ENCODE results near the gene CAD. TPM values are rescaled to one million over a fixed set of nuclear protein-coding genes. Genes with fewer than 3 reads are reported as not detected.
A peak's percentile ranks its signal among the peaks of the same experiment; 100 is the strongest.

The CAD gene
- total RNA-seq, 1 experiment from 2014 or later = 57.8 TPM

DNA sequence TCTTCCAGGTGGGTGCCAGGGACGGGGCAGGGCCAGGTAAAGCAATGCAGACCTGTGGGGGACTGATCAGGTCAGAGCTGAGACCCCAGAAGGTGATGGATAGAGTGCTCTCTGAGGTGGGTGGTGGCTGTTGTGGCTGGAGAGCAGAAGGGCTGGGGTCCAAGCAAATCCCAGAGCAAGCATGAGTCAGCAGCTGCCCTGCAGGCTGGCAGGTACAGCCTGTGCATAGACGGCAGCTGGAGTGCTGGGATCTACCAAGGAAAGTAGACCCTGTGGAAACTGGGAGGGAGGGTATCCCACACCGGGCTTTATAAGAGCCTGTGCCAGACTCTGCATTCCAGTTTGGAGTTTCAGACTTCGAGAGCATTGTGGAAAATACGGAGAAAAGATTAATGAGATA, 65.7 kb downstream of the CAD start:
- DNase-seq = peak; percentile 34 to 47
- H3K4me3 ChIP-seq = no peak overlapping the region

DNA sequence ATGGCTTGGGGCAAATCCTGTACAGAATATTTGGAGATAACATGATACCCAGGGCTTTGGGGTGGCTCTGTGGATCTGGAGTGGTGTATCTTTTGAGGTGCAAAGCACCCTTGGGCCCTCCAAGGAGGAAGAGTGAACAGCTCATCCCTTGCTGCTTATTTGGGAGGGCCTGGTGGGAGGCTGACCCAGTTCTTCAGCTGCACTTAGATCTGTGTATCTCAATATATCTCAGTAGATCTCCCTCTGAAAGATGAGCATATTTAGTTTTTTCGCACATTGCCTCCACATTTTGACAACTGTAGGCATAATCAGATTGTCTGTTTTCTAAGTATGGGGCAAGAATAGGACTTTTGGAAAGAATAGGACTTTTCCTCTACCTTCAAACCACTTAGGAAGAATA, 67.8 kb downstream of the CAD start:
- no peak overlapping the region for H3K27ac ChIP-seq
- H3K27me3 ChIP-seq = peaks cover 21% of the 10 kb centered on the region
- peaks cover 20% of the 10 kb centered on the region for H3K4me1 ChIP-seq
- H3K36me3 ChIP-seq = no peaks in the 10 kb centered on the region
- no peaks in the 10 kb centered on the region for H3K9me3 ChIP-seq (replicated peaks)
- no peak overlapping the region for H3K4me3 ChIP-seq
- DNase-seq = no peak

More for the DNA sequence above, 65.7 kb downstream of the CAD start:
- Histone ChIP-seq H3K36me3 (no peaks in the 10 kb centered on the region), H3K9me3 (replicated peaks) (no peaks in the 10 kb centered on the region), H3K27me3 (peaks cover 11% of the 10 kb centered on the region; the same call in 1 of the 2 replicates), H3K27ac (no peak overlapping the region), H3K4me1 (peaks cover 18% of the 10 kb centered on the region)

DNA sequence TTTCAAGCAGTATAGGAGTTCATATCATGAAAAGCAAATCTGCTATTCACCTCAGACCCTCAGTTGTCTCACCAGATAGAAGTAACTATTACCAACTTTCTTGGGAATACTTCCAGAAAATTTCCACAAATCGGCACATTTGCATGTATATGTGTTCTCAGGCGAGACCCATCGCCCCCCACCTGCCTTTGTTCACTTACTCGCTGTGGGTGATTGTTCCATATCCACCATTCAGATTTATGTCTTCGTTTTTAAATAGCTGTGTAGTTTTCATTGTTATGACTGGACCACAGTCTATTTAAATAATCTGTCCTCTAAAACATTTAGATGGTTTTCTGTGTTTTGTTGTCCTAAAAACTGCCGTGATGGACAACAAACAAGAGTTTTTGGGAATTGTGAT, 68.3 kb downstream of the CAD start:
- H3K27ac ChIP-seq = no peak overlapping the region
- H3K9me3 ChIP-seq (replicated peaks) = no peaks in the 10 kb centered on the region
- DNase-seq = no peak
- peaks cover 25% of the 10 kb centered on the region for H3K4me1 ChIP-seq
- no peak overlapping the region for H3K4me3 ChIP-seq
- peaks cover 21% of the 10 kb centered on the region for H3K27me3 ChIP-seq
- no peaks in the 10 kb centered on the region for H3K36me3 ChIP-seq

DNA sequence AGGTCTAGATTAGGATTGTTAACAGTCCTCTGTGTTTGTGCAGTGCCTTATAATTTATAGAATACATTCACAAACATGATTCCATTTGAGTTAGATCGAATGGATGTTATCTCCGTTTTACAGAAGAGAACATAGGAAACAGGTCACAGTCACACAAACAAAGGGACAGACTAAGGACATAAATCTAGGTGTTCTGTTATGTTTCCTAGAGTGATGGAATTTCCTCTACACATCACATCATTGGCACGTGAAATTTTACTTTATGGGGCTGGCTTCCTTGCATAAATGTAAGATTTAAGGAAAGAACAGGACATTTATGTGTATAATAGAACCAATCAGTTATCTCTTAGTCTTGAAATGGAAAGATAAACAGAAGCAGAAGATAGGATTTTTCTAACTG, 71.4 kb downstream of the CAD start:
- Histone ChIP-seq H3K27me3 (peaks cover 38% of the 10 kb centered on the region), H3K27ac (no peak overlapping the region), H3K4me1 (peaks cover 22% of the 10 kb centered on the region), H3K36me3 (no peaks in the 10 kb centered on the region), H3K9me3 (replicated peaks) (no peaks in the 10 kb centered on the region), H3K4me3 (no peak overlapping the region)
- DNase-seq = no peak

DNA sequence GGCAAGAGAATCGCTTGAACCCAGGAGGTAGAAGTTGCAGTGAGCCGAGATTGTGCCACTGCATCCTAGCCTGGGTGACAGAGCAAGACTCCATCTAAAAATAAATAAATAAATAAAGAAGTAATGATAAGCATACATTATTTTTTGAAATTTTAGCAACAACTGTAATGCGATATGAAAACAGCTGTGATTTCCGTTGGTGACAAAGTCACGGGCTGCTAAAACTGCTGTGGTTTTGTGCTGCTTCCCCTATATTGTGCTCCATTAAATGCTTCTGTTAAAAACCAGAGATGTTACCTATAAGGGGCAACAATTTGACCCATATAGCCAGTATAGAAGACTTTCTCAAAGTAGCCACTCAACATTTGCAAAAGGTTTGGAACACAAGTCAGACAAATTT, 73.4 kb downstream of the CAD start:
- no peaks in the 10 kb centered on the region for H3K36me3 ChIP-seq
- H3K27ac ChIP-seq = no peak overlapping the region
- H3K9me3 ChIP-seq (replicated peaks) = no peaks in the 10 kb centered on the region
- H3K4me1 ChIP-seq = peaks cover 26% of the 10 kb centered on the region
- no peak for DNase-seq
- H3K27me3 ChIP-seq = peaks cover 33% of the 10 kb centered on the region
- H3K4me3 ChIP-seq = no peak overlapping the region

DNA sequence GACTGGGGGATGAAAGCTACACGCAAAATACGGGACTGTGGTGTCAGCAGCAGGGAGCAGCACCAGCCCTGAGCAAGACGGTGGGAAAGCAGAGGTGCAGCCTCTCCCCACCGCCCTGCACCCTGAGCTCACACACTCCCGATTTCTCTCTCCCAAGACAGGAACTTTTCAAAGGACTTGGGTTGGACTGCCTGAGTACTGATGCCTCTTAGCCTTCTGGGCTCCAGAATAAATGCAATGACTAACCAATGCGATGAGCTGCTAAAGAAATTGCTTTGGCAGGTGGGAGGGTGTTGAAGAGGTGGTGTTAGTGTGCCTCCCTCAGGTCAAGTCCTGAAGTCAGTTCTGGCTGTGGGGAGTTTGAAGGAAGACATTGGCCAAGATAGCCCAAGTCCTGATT, 74.7 kb downstream of the CAD start:
- H3K4me1 ChIP-seq = peaks cover 26% of the 10 kb centered on the region
- H3K4me3 ChIP-seq = no peak overlapping the region
- no peaks in the 10 kb centered on the region for H3K9me3 ChIP-seq (replicated peaks)
- DNase-seq = peak in 1 of 2 experiments; percentile 44
- H3K36me3 ChIP-seq = no peaks in the 10 kb centered on the region
- peaks cover 32% of the 10 kb centered on the region for H3K27me3 ChIP-seq
- no peak overlapping the region for H3K27ac ChIP-seq

Other genes with a start within 250 kb of the CAD start
- 0.51 and 0.57 TPM in 2 replicates for gene MAPRE3, start 246.7 kb upstream of the CAD start, total RNA-seq (2014; rRNA removed; shearing (Covaris generic))
- 38.0 and 45.2 TPM in 2 replicates for gene TMEM214, start 184.4 kb upstream of the CAD start, total RNA-seq (2014; rRNA removed; shearing (Covaris generic))
- 71.4 and 72.4 TPM in 2 replicates for gene AGBL5, start 165.7 kb upstream of the CAD start, total RNA-seq (2014; rRNA removed; shearing (Covaris generic))
- gene OST4, start 145.7 kb upstream of the CAD start, total RNA-seq (2014; rRNA removed; shearing (Covaris generic)) = 349 and 357 TPM in 2 replicates
- 80.5 and 87.7 TPM in 2 replicates for gene EMILIN1, start 138.8 kb upstream of the CAD start, total RNA-seq (2014; rRNA removed; shearing (Covaris generic))
- 0.30 and 0.63 TPM in 2 replicates for gene KHK, start 130.6 kb upstream of the CAD start, total RNA-seq (2014; rRNA removed; shearing (Covaris generic))
- gene CGREF1, start 98.2 kb upstream of the CAD start, total RNA-seq (2014; rRNA removed; shearing (Covaris generic)) = 0.08 TPM in 1 of 2 replicates, not detected in the other
- gene ABHD1, start 93.6 kb upstream of the CAD start, total RNA-seq (2014; rRNA removed; shearing (Covaris generic)) = not detected in 2 replicates
- gene PREB, start 82.7 kb upstream of the CAD start, total RNA-seq (2014; rRNA removed; shearing (Covaris generic)) = 62.3 and 64.8 TPM in 2 replicates
- gene PRR30, start 78.0 kb upstream of the CAD start, total RNA-seq (2014; rRNA removed; shearing (Covaris generic)) = not detected in 2 replicates
- gene TCF23, start 68.4 kb upstream of the CAD start, total RNA-seq (2014; rRNA removed; shearing (Covaris generic)) = not detected in 2 replicates
- 172 and 182 TPM in 2 replicates for gene ATRAID, start 5.3 kb upstream of the CAD start, total RNA-seq (2014; rRNA removed; shearing (Covaris generic))
- 74.3 and 95.9 TPM in 2 replicates for gene SLC5A6, start 5.1 kb upstream of the CAD start, total RNA-seq (2014; rRNA removed; shearing (Covaris generic))
- 4.4 and 4.9 TPM in 2 replicates for gene SLC30A3, start 45.7 kb downstream of the CAD start, total RNA-seq (2014; rRNA removed; shearing (Covaris generic))
- not detected in 2 replicates for gene DNAJC5G, start 58.1 kb downstream of the CAD start, total RNA-seq (2014; rRNA removed; shearing (Covaris generic))
- gene TRIM54, start 65.1 kb downstream of the CAD start, total RNA-seq (2014; rRNA removed; shearing (Covaris generic)) = 0.23 and 0.34 TPM in 2 replicates
- gene UCN, start 91.1 kb downstream of the CAD start, total RNA-seq (2014; rRNA removed; shearing (Covaris generic)) = 0.32 and 1.6 TPM in 2 replicates
- gene MPV17, start 105.7 kb downstream of the CAD start, total RNA-seq (2014; rRNA removed; shearing (Covaris generic)) = 74.2 and 76.6 TPM in 2 replicates
- gene GTF3C2, start 139.4 kb downstream of the CAD start, total RNA-seq (2014; rRNA removed; shearing (Covaris generic)) = 86.8 and 89.4 TPM in 2 replicates
- 50.9 and 59.5 TPM in 2 replicates for gene EIF2B4, start 153.0 kb downstream of the CAD start, total RNA-seq (2014; rRNA removed; shearing (Covaris generic))
- gene SNX17, start 153.2 kb downstream of the CAD start, total RNA-seq (2014; rRNA removed; shearing (Covaris generic)) = 117 and 120 TPM in 2 replicates
- gene ZNF513, start 163.4 kb downstream of the CAD start, total RNA-seq (2014; rRNA removed; shearing (Covaris generic)) = 13.8 and 14.2 TPM in 2 replicates
- 160 and 163 TPM in 2 replicates for gene PPM1G, start 192.2 kb downstream of the CAD start, total RNA-seq (2014; rRNA removed; shearing (Covaris generic))
- 153 and 156 TPM in 2 replicates for gene NRBP1, start 211.3 kb downstream of the CAD start, total RNA-seq (2014; rRNA removed; shearing (Covaris generic))
- gene KRTCAP3, start 225.0 kb downstream of the CAD start, total RNA-seq (2014; rRNA removed; shearing (Covaris generic)) = 0.24 and 1.2 TPM in 2 replicates

Measured in SJCRH30 (cell line).